Stimulated activated CD8-positive, alpha-beta memory T cell treated with anti-CD3 and anti-CD28 coated beads, Interleukin-4, amount 100 ng/mL, for 24 hours (primary cell): ENCODE results near the gene TRAFD1.

Experiments used
- DNase-seq: peaks from one replicate; pipeline ENCODE4 v3.0.0-alpha.2; 2020; ENCODE audit warnings: low read depth

Gene TRAFD1

DNA sequence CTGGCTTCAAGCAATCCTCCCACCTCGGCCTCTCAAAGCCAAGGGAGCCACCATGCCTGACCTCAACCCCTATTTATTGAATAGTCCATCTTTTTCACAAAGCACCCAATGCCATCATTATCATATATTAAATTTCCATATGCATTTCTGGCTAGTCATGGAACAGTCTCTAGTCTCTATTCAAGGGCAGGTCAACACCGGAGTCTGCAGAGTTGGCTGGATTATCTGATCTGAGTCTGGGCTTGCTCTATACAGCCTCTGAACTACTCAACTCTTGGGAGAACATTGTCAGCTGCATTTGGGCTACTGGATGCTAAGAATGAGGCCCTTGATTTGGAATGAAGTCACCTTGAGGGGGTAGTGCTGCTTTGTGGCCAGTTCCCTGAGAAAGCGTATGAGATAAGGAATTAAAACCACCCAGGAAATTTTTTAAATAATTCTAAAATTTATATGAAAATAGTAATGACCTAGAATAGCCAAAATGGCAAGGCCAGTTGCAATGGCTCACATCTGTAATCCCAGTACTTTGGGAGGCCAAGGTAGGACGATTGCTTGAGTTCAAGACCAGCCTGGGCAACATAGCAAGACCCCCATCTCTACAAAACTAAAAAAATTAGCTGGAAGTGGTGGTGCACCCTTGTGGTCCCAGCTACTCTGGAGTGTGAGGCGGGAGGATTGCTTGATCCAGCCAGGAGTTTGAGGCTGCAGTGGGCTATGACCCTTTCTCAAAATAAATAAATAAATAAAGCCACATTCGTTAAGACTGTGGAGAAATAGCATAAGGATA lies 9.9 kb upstream of the TRAFD1 start:
- no peak for DNase-seq

GRCh38 chr12:112116232-112117060 lies 8.9 kb upstream of the TRAFD1 start:
- DNase-seq, result no peak

GRCh38 chr12:112117685-112118084 lies 7.7 kb upstream of the TRAFD1 start:
- no peak for DNase-seq

DNA sequence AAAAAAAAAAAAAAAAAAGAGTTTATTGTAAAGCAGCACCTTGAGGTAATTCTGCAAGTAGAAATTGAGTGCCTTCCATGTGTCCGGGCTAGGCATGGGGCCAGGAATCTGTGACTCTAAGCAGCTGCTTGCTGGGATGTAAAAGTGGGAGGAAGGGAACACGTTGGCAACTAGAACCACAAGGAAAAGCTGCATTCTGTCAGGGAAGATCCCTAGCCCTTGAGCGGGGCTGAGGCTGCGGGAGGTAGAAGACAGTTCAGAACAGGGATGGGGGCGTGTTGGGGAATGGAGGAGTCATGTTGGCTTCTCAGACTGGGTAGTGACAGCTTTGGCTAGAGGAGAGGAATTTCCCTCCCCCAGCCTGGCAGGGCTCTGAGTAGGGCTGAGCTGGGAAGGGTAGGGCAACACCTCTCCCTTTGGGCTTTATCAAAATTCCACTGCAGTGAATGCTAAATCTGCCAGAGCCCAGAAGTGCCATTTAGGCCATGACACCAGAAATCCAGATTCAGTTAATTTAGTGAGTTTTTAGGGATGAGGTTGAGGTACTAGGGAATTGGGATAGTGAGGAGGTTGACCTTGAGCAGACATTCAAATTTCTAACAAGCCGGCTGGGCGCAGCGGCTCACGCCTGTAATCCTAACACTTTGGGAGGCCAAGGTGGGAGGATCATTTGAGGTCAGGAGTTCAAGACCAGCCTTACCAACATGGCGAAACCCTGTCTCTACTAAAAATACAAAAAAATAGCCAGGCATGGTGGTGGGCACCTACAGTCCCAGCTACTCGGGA lies 3.4 kb upstream of the TRAFD1 start:
- DNase-seq, result no peak

- no peak for DNase-seq
Measured at GRCh38 chr12:112122823-112123690, 2.3 kb upstream of the TRAFD1 start.

- no peak for DNase-seq
Measured at GRCh38 chr12:112124918-112125249, 476 bp upstream of the TRAFD1 start.

DNA sequence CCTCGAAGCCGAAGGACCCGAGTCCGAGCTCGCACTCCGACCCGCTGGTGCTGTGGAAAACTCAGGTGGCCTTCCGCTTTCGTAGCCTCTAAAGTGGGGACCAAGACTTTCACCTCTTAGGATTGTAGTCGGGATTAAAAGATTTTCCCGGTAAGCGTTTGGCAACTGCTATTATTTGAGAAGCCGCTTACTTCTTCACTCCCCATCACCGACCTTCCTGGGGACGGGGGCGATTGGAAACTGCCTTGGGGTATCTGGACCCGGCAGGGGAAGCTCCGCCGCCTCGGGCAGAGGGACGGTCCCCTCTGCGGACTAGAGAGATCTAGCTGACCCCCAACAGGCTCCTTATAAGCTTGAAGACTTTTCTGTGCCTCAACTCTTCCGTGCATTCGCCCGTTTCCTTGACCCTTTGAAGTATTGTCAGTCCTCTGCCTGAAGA lies 659 bp downstream of the TRAFD1 start:
- DNase-seq, result no peak

GRCh38 chr12:112126911-112127310 lies 1.6 kb downstream of the TRAFD1 start:
- no peak for DNase-seq

- no peak for DNase-seq
Measured at GRCh38 chr12:112130441-112130998, 5.2 kb downstream of the TRAFD1 start.

DNA sequence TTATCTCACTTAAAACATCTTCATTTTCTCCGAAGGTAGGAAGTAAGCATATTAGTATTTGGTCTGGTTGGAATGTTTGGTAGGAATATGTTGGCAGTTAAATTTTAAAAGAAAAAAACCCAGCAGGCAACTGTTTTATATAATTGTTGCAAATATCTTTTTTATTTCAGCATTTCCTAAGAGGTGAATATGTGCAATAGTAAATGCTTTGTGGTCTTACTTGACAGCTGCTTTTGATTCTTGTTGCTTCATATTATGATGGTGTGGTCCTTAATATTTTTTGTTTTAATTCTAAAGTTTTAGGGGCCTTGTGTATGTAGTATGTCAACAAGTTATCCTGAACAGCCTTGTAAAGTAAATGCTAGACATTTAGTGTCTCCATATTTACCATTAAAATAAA lies 6.3 kb downstream of the TRAFD1 start:
- no peak for DNase-seq

DNA sequence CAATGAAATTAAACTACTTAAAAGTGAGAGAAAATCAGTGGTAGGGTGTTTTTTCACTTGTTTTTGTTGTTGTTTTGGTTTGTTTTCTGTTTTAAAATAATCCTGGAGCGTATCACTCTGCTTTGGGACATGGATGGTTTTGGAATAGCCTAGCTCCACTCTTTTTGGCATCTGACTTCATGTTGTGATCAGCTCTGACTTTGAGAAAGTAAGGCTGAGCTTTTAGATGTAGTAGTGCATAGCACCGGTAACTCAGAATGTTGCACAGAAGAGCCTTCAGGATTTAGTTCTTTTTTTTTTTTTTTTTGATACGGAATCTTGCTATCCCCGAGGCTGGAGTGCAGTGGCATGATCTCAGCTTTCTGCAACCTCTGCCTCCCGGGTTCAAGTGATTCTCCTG lies 8.1 kb downstream of the TRAFD1 start:
- DNase-seq, result no peak

DNA sequence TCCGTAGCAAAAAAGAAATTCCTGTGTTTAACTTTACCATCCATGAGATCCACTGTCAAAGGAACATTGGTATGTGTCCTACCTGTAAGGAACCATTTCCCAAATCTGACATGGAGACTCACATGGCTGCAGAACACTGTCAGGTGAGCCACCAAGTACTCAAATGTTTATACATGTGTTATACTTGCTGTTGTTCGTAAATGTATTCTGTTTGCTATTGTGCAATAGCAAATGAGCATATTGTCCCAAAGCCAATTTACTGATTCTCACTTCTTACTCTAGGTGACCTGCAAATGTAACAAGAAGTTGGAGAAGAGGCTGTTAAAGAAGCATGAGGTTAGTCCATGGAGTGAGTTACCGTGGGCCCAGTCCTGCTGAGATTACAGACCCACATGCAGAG lies 9.4 kb downstream of the TRAFD1 start:
- no peak for DNase-seq

- DNase-seq, result no peak
Measured at GRCh38 chr12:112140728-112141127, 15.4 kb downstream of the TRAFD1 start.

- no peak for DNase-seq
Measured at GRCh38 chr12:112146123-112146522, 20.8 kb downstream of the TRAFD1 start.

GRCh38 chr12:112148031-112148513 lies 22.7 kb downstream of the TRAFD1 start:
- DNase-seq, result no peak

DNA sequence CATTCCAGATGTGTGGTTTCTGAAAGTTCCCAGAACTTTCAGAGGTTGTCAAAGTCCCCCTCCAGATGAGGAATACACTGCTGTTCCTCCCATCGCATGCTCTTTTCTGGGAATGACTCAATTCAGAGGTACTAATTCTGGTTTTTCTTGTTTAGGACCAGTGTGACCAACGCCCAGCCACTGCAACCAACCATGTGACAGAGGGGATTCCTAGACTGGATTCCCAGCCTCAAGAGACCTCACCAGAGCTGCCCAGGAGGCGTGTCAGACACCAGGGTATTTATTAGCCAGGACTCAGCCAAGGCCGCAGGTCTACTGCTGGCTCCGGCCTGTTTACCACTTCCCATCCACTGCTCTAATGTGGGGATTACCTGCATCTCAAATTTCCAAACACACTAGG lies 24.2 kb downstream of the TRAFD1 start:
- no peak for DNase-seq

GRCh38 chr12:112151766-112152541 lies 26.6 kb downstream of the TRAFD1 start:
- no peak for DNase-seq

- DNase-seq, result no peak
Measured at GRCh38 chr12:112153181-112153892, 28.0 kb downstream of the TRAFD1 start.

DNA sequence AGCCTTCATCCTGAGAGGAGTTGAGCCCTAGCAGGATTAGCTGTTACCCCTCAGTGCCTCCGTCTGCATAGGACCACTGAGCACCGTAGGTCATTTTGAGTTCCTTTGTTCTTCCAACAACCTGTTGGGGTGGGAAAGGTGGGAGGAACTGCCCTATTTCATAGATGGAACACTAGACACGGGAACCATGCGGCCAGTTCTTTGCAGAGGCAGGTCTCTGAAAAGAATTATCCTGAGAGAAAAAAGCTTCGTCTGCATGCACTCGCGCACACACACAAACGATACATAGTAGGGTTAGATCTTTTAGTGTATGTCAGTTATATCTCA lies 28.5 kb downstream of the TRAFD1 start:
- no peak for DNase-seq
